ENCODE measurements around the gene CAPZB. TPM values are rescaled to one million over a fixed set of nuclear protein-coding genes. Genes with fewer than 3 reads are reported as not detected.

The CAPZB gene
- total and polyA plus RNA-seq, 2 donors (not counting 3 experiments of a cell fraction or from before 2014, with no cell fraction given), result 196 to 347 TPM

GRCh38 chr1:19515201-19515600 lies 29.9 kb upstream of the CAPZB start:
- Histone ChIP-seq H3K4me3 (replicated peaks in 1 of 3; ENCODE audit: insufficient read depth in 1 of 3, low read depth in 1 of 3, low read length in 3 of 3) (no peak overlapping the region), H3K27ac (ENCODE audit: insufficient read depth, low read depth, low read length) (no peak overlapping the region), H3K4me2 (ENCODE audit: insufficient read depth, low read length) (no peak overlapping the region), H3K36me3 (ENCODE audit: control insufficient read depth in 2 of 2, extremely low read depth in 1 of 2, insufficient read depth in 2 of 2, low read length in 2 of 2) (no peaks in the 10 kb centered on the region), H3K79me2 (ENCODE audit: control insufficient read depth, insufficient read depth, low read length) (no peaks in the 10 kb centered on the region), H3K27me3 (ENCODE audit: control insufficient read depth in 2 of 2, insufficient read depth in 2 of 2, low read length in 2 of 2) (peaks cover 2 to 3% of the 10 kb centered on the region in 2 experiments), H3K4me1 (ENCODE audit: control insufficient read depth, extremely low read depth, insufficient read depth, low read length) (no peaks in the 10 kb centered on the region), H3K9ac (replicated peaks; ENCODE audit: extremely low read depth, insufficient read depth, low read length) (no peak overlapping the region), H2AFZ (ENCODE audit: low read depth, low read length) (no peak overlapping the region), H3K9me3 (replicated peaks; ENCODE audit: control insufficient read depth, insufficient read depth, low read length) (no peaks in the 10 kb centered on the region), H3K9me1 (replicated peaks; ENCODE audit: control insufficient read depth, extremely low read depth, insufficient read depth, low read length) (no peaks in the 10 kb centered on the region), H4K20me1 (replicated peaks; ENCODE audit: control insufficient read depth, extremely low read depth, insufficient read depth, low read length) (no peaks in the 10 kb centered on the region)
- dilution Hi-C loops (cut with MboI; ENCODE audit: extremely low pct_ligation_motif_present, low sequenced_read_pairs), result no loop called here
- intact Hi-C loops (cut with micrococcal nuclease), result no loop called here
- ChIA-PET CTCF (interaction anchor here (0.5 to 1.4 kb wide), 3 partner anchors 19 to 631 kb away, joined by 3 read pairs; no protein-coding TSS in a partner anchor), POLR2A (no interaction called here)
- DNase-seq (ENCODE audit: low read depth, low spot score) (no peak), FAIRE-seq (no peak)
- BruUV-seq (replicated peaks), result no TSS peak
- TF ChIP-seq POLR2A (IDR thresholded peaks at IDR 0.05; ENCODE audit: low read depth, low read length), result no peak
- no peak for TF ChIP-seq CTCF (IDR thresholded peaks at IDR 0.05; ENCODE audit: extremely low read depth in 1 of 2, insufficient read depth in 1 of 2, low read depth in 1 of 2, low read length in 2 of 2)
- no peak for TF ChIP-seq EZH2 (IDR thresholded peaks at IDR 0.05; ENCODE audit: borderline replicate concordance, low read depth, low read length, severe bottlenecking)
- no peak for TF ChIP-seq MAX (IDR thresholded peaks at IDR 0.05; ENCODE audit: insufficient read depth, insufficient read length)

- Histone ChIP-seq H2AFZ (ENCODE audit: low read depth, low read length) (no peak overlapping the region), H3K4me2 (ENCODE audit: insufficient read depth, low read length) (no peak overlapping the region), H3K9me3 (replicated peaks; ENCODE audit: control insufficient read depth, insufficient read depth, low read length) (no peaks in the 10 kb centered on the region), H3K36me3 (ENCODE audit: control insufficient read depth in 2 of 2, extremely low read depth in 1 of 2, insufficient read depth in 2 of 2, low read length in 2 of 2) (no peaks in the 10 kb centered on the region), H4K20me1 (replicated peaks; ENCODE audit: control insufficient read depth, extremely low read depth, insufficient read depth, low read length) (no peaks in the 10 kb centered on the region), H3K4me3 (replicated peaks in 1 of 3; ENCODE audit: insufficient read depth in 1 of 3, low read depth in 1 of 3, low read length in 3 of 3) (no peak overlapping the region), H3K79me2 (ENCODE audit: control insufficient read depth, insufficient read depth, low read length) (no peaks in the 10 kb centered on the region), H3K4me1 (ENCODE audit: control insufficient read depth, extremely low read depth, insufficient read depth, low read length) (peaks cover under 1% of the 10 kb centered on the region), H3K27me3 (ENCODE audit: control insufficient read depth in 2 of 2, insufficient read depth in 2 of 2, low read length in 2 of 2) (peaks cover 0 to 3% of the 10 kb centered on the region in 2 experiments), H3K9me1 (replicated peaks; ENCODE audit: control insufficient read depth, extremely low read depth, insufficient read depth, low read length) (no peaks in the 10 kb centered on the region), H3K9ac (replicated peaks; ENCODE audit: extremely low read depth, insufficient read depth, low read length) (no peak overlapping the region), H3K27ac (ENCODE audit: insufficient read depth, low read depth, low read length) (no peak overlapping the region)
- BruUV-seq (replicated peaks), result no TSS peak
- CTCF ChIA-PET, result interaction anchor here (1.4 kb wide), 1 partner anchor 123 kb away, joined by 3 read pairs; no protein-coding TSS in a partner anchor
- POLR2A ChIA-PET, result no interaction called here
- no peak for FAIRE-seq
- intact Hi-C loops (cut with micrococcal nuclease), result no loop called here
- dilution Hi-C loops (cut with MboI; ENCODE audit: extremely low pct_ligation_motif_present, low sequenced_read_pairs), result no loop called here
- DNase-seq (ENCODE audit: low read depth, low spot score), result no peak
- TF ChIP-seq JUN (IDR thresholded peaks at IDR 0.05; ENCODE audit: borderline replicate concordance, insufficient read depth, insufficient read length, low read depth), result no peak
- TF ChIP-seq CTCF (IDR thresholded peaks at IDR 0.05; ENCODE audit: extremely low read depth in 1 of 2, insufficient read depth in 1 of 2, low read depth in 1 of 2, low read length in 2 of 2), result no peak
- TF ChIP-seq EZH2 (IDR thresholded peaks at IDR 0.05; ENCODE audit: borderline replicate concordance, low read depth, low read length, severe bottlenecking), result no peak
- no peak for TF ChIP-seq MYC (IDR thresholded peaks at IDR 0.05; ENCODE audit: low read depth, low read length)
- no peak for TF ChIP-seq POLR2A (IDR thresholded peaks at IDR 0.05; ENCODE audit: low read depth, low read length)
- TF ChIP-seq POLR2AphosphoS5 (IDR thresholded peaks at IDR 0.05; ENCODE audit: insufficient read depth, low read depth, low read length), result no peak
- TF ChIP-seq MAX (IDR thresholded peaks at IDR 0.05; ENCODE audit: insufficient read depth, insufficient read length), result no peak
- TF ChIP-seq FOS (IDR thresholded peaks at IDR 0.05; ENCODE audit: borderline replicate concordance, insufficient read depth, low read length), result no peak
- no peak for TF ChIP-seq GATA2 (IDR thresholded peaks at IDR 0.05; ENCODE audit: insufficient read depth, insufficient read length, low read depth, low read length)
Observed at GRCh38 chr1:19514391-19514831, 29.1 kb upstream of the CAPZB start.
